Stimulated activated CD8-positive, alpha-beta memory T cell treated with anti-CD3 and anti-CD28 coated beads, Interleukin-4, amount 100 ng/mL, for 4 hours (primary cell): ENCODE results near the gene NDUFS7.

ENCODE experiments used
- DNase-seq, 2 donors: peaks; one replicate each; pipeline ENCODE4 v3.0.0-alpha.2; 2020; ENCODE audit warnings: low read depth in 2 of 2, low spot score in 1 of 2

The NDUFS7 gene

GRCh38 chr19:1383312-1384084 is at the start of gene NDUFS7:
Gene NDUFS7 (plus strand): TSS chr19:1383907. CDS start chr19:1383927, 20 bp downstream.
- DNase-seq: peak; percentile 81 to 94

- no peak for DNase-seq
Measured at GRCh38 chr19:1336079-1336684, 47.5 kb upstream of the NDUFS7 start.

GRCh38 chr19:1340681-1341469 is 42.8 kb upstream of the NDUFS7 start:
- DNase-seq: no peak

- DNase-seq: no peak
Measured at GRCh38 chr19:1343041-1343440, 40.7 kb upstream of the NDUFS7 start.

DNA sequence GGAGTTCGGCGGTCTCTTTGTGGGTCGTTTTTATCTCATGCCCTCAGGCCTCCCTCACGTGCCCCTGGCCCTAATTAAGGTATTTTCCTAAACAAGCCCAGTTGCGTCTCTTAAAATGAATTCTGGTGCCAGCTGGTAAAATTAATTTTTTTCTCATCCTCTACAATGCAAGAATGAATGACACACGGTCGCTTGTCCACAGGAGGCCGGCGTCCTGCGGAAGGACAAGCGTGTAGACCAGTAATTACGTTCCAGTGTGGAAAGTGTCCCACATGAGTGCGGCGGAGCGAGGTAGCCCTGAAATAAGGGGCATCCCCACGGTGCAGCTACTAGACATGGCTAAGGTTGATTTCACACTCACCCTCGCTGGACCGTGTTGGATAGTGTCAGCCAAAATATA is 34.5 kb upstream of the NDUFS7 start:
- no peak for DNase-seq

GRCh38 chr19:1350867-1351266 is 32.8 kb upstream of the NDUFS7 start:
- DNase-seq: no peak

- no peak for DNase-seq
Measured at GRCh38 chr19:1351381-1351851, 32.3 kb upstream of the NDUFS7 start.

DNA sequence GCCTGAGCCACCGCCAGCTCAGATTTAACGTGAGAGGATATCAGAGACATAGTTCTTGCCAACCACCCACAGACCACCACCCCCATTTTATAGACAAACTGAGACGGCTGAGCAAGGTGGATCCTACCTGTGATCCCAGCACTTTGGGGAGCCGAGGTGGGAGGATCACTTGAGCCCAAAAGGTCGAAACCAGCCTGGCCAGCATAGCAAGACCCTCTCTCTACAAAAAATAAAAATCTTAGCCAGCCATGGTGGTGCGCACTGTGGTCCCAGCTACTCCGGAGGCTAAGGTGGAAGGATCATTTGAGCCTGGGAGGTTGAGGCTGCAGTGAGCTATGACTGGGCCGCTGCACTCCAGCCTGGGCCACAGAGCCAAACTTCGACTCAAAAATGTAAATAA is 30.6 kb upstream of the NDUFS7 start:
- no peak for DNase-seq

DNA sequence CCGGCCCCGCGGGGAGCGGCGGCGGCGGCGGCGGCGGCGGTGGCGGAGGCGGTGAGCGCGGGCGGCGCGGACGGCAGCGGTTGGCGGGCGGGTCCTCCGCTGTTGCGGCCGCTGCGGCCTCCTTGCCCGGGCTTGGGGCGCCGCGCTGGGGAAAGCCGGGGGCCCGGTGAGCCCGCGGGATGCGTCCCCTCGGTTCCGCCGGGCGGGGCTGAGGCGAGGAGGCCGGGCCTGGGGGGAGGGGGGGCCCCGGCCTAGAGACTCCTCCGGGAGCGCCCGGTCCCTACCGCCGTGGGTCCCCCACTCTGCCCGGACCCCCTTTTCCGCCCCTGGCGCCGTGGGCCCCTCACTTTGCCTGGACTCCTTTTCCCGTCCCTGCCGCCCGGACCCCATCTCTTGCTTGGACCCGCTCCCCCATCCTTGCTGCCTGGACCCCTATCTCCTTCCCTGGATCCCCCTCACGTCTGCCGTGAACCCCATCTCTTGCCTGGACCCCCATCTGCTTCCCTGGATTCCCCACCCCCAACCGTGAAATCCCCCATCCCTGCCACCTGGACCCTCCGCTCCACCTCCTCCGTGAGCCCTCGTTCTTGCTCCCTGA is 28.6 kb upstream of the NDUFS7 start:
- DNase-seq: no peak

DNA sequence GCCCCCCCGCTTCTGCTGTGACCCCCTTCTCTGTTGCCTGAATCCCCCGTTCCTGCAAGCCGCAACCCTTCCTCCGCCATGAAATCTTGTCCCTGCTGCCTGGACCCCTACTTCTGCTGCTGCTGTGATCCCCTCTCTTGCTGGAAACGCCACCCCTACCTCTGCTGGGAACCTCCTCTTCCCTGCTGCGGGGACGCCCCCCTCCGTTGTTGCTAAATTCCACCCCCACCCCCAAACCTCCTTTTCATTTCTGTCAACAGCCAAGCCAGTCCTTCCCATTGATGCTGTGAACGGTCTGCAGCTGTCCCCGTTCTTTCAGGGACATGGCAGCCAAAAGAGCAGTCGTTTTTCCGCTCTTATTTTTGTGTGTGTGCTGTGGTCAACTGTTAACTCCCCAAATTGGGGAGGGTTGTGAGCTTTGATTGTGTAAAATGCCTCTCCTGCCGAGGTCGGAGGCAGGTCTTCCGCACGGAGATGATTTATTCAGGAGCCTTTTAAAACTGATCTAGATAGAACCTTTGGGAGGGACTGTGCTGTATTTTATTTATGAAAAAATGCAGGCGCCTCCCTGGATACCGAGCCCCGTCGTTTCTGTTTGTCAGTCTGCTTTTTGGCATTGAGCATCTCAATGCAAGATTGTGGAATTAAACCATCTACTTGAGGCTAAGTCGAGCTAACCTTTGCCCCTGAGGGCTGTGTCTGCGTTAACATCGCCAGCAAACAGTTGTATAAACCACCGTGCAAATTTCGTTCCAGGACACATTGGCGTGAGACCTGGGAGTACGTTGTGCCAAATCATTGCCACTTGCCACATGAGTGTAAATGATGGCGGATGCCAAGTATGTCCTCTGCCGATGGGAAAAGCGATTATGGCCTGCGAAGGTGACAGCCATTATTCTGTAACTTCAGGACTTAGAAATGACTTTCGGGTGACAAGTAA is 27.9 kb upstream of the NDUFS7 start:
- DNase-seq: no peak

DNA sequence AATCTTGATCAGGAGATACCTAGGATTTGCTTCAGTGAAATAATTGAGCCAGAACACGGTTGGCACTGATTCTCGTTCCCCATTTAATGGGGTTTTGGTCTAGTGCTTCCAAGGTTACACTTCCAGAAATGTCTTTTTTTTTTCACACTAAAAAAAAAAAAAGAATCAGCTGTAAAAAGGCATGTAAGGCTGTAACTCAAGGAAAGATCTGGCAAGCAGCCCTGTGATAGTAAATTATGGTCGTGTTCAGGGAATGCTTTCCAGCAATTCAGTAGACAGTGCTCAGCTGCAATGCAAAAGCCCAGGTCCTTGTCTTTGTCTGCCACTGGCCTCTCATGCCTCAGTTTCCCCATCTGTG is 27.2 kb upstream of the NDUFS7 start:
- DNase-seq: no peak

GRCh38 chr19:1357531-1358109 is 26.1 kb upstream of the NDUFS7 start:
- DNase-seq: no peak

DNA sequence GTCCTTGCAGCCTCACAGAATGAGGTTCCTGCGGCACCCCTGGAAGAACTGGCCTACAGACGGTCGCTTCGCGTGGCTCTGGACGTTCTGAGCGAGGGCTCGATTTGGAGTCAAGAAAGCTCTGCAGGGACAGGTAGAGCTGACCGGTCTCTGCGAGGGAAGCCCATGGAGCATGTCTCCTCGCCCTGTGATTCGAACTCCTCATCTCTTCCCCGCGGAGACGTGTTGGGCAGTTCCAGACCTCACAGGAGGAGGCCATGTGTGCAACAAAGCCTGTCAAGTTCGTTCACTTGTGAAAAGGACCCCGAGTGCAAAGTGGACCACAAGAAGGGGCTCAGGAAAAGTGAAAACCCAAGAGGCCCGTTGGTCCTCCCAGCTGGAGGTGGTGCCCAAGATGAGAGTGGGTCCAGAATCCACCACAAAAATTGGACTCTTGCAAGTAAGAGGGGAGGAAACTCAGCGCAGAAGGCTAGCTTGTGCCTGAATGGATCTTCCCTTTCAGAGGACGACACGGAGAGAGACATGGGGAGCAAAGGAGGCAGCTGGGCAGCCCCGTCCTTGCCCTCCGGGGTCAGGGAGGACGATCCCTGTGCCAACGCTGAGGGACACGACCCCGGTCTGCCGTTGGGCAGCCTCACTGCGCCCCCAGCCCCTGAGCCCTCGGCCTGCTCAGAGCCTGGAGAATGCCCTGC is 23.4 kb upstream of the NDUFS7 start:
- DNase-seq: no peak

- no peak for DNase-seq
Measured at GRCh38 chr19:1360818-1361461, 22.8 kb upstream of the NDUFS7 start.

- no peak for DNase-seq
Measured at GRCh38 chr19:1361601-1362386, 21.9 kb upstream of the NDUFS7 start.

DNA sequence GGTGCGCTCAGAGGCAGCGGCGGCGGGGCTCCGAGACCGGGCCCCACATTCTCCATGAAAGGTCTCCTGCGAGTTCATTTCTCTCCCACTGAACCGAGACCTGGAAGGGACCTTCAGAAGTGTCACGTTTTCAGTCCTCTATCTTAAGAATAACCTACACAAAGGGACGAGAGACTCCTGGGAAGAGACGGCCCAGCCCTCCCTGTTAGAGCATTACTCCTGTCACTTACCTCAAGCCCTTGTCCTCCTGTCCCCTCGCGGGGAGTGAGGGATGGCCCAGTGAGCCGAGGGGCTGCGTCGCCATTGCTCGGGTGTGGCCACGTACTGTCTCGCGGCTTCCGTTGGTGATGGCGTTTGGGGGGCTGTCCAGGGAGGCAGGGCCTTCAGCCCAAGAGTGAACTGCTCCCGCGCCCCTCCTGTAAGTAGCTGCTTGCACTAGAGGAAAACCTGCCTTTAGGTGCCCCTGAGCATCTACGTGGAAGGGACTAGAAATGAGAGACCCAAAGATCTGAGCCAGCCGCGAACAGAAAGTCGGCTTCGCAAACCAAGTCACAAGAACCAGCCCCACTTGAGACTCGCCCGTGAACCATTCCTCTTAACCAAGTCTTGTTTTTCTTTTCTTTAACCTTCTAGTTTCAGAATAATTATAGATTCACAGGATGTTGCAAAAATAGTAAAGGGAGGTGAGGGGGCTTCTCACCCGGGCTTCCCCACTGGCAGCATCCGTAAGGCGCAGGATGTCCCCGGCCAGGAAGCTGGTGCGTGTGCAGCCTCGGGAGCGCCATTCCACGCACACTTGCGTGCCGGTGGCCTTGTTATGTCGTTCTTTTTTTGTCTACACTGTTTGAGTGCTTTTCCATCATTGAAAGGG is 21.1 kb upstream of the NDUFS7 start:
- DNase-seq: no peak

DNA sequence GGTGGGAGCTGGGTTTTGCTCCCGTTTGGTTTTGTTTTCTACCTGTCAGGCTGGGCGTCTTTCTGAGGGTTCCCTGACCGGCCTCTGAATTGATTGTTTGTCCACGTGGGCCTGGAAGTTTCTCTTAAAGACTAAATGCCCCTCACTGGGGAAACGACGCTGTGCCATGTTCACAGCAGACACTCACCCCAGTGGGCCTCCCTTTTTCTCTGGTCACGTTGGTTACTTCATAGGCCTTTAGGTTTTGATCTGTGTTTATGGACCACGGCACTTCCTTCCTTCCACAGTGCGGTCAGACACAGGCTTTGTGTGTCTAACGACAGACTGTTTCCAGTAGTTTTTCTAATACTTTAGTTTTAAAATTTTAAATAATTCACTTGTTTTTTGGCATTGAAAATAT is 20.1 kb upstream of the NDUFS7 start:
- no peak for DNase-seq
